HG03039 (cell line): ENCODE data around the gene DHRSX.
"Not testable (repeated sequence)": the region's sequence is repeated elsewhere in the genome, so short reads cannot be mapped to it uniquely, and the experiment has no call there.

Experiments used
- ATAC-seq: cut with Tn5 transposase; IDR thresholded peaks from one replicate; pipeline ENCODE4 v1.9.1; 2021; ENCODE audit warnings: mild to moderate bottlenecking, moderate library complexity; ENCODE audit not compliant: unreplicated experiment

DHRSX gene

GRCh38 chrX:2427147-2427546 lies 73.6 kb downstream of the DHRSX start:
- ATAC-seq: no peak

GRCh38 chrX:2426289-2426882 lies 74.4 kb downstream of the DHRSX start:
- no peak for ATAC-seq

DNA sequence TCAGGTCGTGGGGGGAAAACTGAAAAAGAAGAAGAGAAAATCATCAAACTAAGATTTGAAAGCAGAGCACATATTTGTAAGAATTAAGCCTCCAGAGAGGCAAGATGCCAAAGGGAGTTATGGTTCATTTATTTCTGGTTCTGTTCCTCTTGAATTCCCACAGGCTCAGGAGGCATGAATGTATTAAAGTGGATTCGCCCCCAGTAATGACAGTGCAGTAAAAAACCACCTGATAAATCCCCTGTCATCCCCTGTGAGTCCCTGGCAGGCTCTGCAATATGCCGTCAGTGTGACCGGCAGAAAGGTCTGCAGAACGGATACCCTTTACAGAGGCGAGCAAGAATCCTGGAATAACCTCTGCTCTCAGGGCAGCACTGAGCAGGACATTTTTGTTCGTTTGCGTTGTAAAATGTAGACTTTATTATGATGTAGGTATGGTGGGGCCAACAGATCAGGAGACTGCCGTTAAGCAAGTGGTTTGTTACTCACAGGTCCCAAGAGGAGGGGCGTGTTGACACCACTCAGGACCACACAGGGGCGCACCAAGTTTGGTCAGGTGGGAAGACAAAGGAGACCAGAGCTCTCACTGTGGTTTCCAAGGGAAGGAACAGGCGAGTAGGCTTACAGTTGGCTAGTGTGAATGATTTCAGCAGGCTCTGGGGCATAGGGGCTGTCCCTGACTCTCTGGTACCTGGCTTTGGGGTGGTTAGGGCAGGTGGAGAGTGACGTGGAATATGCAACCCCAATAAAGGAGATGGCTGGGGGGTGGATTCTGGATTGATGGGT lies 75.3 kb downstream of the DHRSX start:
- ATAC-seq: no peak

DNA sequence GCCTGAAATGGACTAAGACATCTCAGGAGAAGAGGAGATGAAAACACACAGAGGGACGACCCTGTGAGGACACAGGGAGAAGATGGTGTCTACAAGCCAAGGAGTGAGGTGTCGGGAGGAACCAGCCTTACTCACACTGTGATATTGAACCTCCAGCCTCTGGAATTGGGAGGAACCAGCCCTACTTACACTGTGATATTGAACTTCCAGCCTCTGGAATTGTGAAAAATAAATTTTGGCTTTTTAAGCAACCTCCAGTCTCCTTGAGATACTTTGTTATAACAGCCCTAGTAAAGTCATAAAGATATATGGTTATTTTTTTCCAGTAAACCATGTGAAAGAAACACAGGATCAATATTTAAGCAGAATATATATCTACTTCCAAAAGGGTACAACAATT lies 76.5 kb downstream of the DHRSX start:
- no peak for ATAC-seq

- ATAC-seq: no peak
Measured at GRCh38 chrX:2423899-2424298, 76.9 kb downstream of the DHRSX start.

DNA sequence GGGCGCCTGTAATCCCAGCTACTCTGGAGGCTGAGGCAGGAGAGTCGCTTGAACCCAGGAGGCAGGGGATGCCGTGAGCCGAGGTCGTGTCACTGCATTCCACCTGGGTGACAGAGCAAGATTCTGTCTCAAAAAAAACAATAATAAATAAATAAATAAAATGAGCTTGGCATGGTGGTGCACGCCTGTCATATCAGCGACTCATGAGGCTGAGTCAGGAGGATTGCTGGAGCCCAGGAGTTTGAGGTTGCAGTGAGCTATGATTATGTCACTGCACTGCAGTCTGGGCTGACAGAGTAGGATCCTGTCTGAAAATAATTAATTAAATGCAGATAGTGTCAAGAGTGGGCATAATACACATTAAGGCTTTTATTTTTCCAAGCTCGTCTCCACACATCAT lies 77.5 kb downstream of the DHRSX start:
- ATAC-seq: no peak

- ATAC-seq: not testable (repeated sequence)
Measured at GRCh38 chrX:2419418-2419817, 81.4 kb downstream of the DHRSX start.

- no peak for ATAC-seq
Measured at GRCh38 chrX:2418000-2418399, 82.8 kb downstream of the DHRSX start.

DNA sequence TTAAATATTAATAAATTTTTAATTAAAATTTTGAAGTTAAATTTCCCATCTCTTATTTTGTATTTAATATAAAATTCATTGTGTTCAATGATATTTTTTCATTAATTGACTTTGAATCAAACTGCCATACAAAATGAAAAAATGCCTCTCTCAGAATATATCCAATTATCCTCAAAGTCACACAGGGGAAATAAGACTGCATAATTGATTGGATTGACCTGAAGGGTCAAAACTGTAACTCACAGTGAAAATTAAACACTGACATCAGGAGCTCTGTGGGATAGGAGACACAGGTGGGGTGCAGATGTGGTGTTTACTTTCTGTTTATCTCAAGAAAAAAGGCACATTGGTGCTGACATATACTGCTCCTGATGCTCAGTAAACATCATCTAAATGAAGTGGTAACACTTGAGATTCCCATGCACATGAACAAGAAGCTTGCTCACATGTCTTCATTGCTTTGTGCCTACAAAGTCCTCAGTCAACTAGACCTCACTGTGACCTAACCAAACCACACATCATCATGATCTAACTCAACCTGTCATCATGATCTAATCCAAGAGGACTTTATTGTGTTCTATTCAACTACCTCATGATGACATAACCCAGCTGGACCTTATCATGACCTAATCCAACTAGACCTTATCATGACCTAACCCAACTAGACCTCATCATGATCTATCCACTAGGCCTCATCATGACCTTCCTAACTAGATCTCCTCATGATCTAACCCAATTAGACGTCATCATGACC lies 83.7 kb downstream of the DHRSX start:
- no peak for ATAC-seq

DNA sequence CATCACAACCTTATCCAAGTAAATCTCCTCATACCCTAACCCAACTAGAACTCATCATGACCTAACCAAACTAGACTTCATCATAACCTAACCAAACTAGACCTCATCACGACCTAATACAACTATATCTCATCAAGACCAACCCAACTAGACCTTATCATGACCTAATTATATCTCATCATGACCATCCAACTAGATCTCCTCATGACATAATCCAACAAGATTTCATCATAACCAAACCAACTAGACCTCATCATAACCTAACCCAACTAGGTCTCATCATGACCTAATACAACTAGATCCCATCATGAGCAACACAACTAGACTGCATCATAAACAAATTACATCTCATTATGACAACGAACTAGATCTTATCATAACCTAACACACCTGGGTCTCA lies 86.4 kb downstream of the DHRSX start:
- no peak for ATAC-seq

DNA sequence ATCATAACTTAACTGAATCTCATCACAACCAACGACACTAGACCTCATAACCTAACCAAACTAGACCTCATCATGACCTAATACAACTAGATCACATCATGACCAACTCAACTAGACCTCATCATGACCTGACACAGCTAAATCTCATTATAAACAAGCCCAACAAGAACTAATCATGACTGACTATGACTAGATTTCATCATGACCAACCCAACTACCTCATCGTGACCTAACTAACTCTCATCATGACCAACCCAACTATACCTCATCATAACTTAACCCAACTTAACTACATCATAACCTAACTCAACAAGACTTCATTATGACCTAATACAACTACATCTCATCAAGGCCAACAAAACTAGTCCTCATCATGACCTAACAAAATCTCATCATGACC lies 86.8 kb downstream of the DHRSX start:
- no peak for ATAC-seq

- ATAC-seq: no peak
Measured at GRCh38 chrX:2412131-2412530, 88.6 kb downstream of the DHRSX start.

- ATAC-seq: no peak
Measured at GRCh38 chrX:2410279-2411020, 90.3 kb downstream of the DHRSX start.

DNA sequence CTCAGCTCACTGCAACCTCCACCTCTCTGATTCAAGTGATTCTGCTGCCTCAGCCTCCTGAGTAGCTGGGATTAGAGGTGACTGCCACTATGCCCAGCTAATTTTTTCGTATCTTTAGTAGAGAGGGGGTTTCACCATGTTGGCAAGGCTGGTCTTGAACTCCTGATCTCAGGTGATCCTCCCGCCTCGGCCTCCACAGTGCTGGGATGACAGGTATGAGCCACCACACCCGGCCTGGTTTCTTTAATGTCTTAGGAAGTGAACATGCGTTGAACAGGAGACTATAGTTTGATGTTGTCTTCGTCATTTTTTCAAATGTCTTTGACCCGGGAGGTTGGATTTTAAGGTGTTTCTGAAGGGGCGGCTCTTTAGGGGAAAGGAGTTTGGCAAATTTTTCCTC lies 91.0 kb downstream of the DHRSX start:
- ATAC-seq: no peak

GRCh38 chrX:2408856-2409255 lies 91.9 kb downstream of the DHRSX start:
- no peak for ATAC-seq

GRCh38 chrX:2406891-2407518 lies 93.8 kb downstream of the DHRSX start:
- no peak for ATAC-seq

GRCh38 chrX:2404776-2405175 lies 96.0 kb downstream of the DHRSX start:
- no peak for ATAC-seq

GRCh38 chrX:2402361-2402690 lies 98.5 kb downstream of the DHRSX start:
- ATAC-seq: no peak

- ATAC-seq: no peak
Measured at GRCh38 chrX:2401590-2402360, 99.0 kb downstream of the DHRSX start.

- ATAC-seq: no peak
Measured at GRCh38 chrX:2401201-2401589, 99.6 kb downstream of the DHRSX start.
